Activated T-helper 2 cell treated with anti-CD3 and anti-CD28 coated beads, Interferon-gamma antibody, Interleukin-2, Interleukin-4, amounts not matched to agents 10 μg/mL and 5 μg/mL and 100 μg/mL, durations not matched to agents 14 hours and 24 hours and 36 hours (primary cell): ENCODE results near the gene SP140. TPM values are rescaled to one million over a fixed set of nuclear protein-coding genes. Genes with fewer than 3 reads are reported as not detected.
"Not testable (repeated sequence)": the region's sequence is repeated elsewhere in the genome, so short reads cannot be mapped to it uniquely, and the experiment has no call there.

Source experiments
- DNase-seq: peaks from one replicate; pipeline ENCODE4 v3.0.0; 2021; ENCODE audit warnings: low spot score
- H3K27ac Mint-ChIP-seq: one replicate; pipeline ENCODE4 v1.8.0; 2021; ENCODE audit warnings: mixed read lengths
- H3K27me3 Mint-ChIP-seq: one replicate; pipeline ENCODE4 v1.8.0; 2021; ENCODE audit warnings: low read depth, mixed read lengths
- H3K36me3 Mint-ChIP-seq: one replicate; pipeline ENCODE4 v1.8.0; 2021; ENCODE audit warnings: low read depth, mixed read lengths
- H3K4me1 Mint-ChIP-seq: one replicate; pipeline ENCODE4 v1.8.0; 2021; ENCODE audit warnings: low read depth, mixed read lengths
- H3K4me3 Mint-ChIP-seq: one replicate; pipeline ENCODE4 v1.8.0; 2021; ENCODE audit warnings: low read depth, mild to moderate bottlenecking, moderate library complexity, mixed read lengths
- H3K9me3 Mint-ChIP-seq: one replicate; pipeline ENCODE4 v1.8.0; 2021; ENCODE audit warnings: mixed read lengths
- intact Hi-C: fragments of 100-400 bp; cut with micrococcal nuclease; formaldehyde crosslinking; loops from one replicate; pipeline ENCODE4 v1.15.1; 2023
- total RNA-seq: library from RNA; stranded (reverse); gene quantifications from 2 replicates; pipeline ENCODE4 v1.2.3, GENCODE V29; 2022

Gene SP140
- total RNA-seq, 1 donor from 2014 or later = 317 TPM

DNA sequence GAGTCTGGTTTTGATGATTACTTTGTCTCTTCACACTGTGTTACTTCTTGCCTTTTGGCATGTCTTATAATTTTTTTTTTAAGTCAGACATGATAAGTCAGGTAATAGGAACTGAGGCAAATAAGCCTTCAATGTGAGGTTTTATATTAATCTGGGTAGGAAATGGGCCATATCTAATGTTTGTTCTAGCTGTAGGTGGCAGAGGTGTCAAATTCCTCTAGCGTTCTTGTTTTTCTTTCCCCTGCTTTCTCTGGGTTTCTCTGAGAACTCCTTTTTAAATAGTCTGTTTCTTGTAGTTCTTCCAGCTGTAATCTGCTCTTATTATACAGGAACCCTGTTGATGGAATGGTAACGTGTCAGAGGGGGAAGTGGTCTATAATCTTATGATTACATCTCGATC is 5.7 kb downstream of the SP140 start:
- peaks cover 88% of the 10 kb centered on the region for H3K36me3 Mint-ChIP-seq
- intact Hi-C loops = loop anchor here (5.0 kb wide), 5 partner anchors 36 to 409 kb away; partner anchors contain the start of gene SP100
- no peak for DNase-seq
- peak overlapping the region; percentile 91 for H3K4me3 Mint-ChIP-seq
- no peaks in the 10 kb centered on the region for H3K27me3 Mint-ChIP-seq
- H3K27ac Mint-ChIP-seq = peak overlapping the region; percentile 73
- H3K4me1 Mint-ChIP-seq = peaks cover 48% of the 10 kb centered on the region
- peaks cover 23% of the 10 kb centered on the region for H3K9me3 Mint-ChIP-seq

- intact Hi-C loops = loop anchor here (1.0 to 5.0 kb wide), 8 partner anchors 9 to 425 kb away; partner anchors contain the start of genes SP100 and SP140
- no peaks in the 10 kb centered on the region for H3K27me3 Mint-ChIP-seq
These were observed 8.7 kb downstream of the SP140 start for GRCh38 chr2:230234122-230234722.

GRCh38 chr2:230234845-230235244 is 9.3 kb downstream of the SP140 start:
- intact Hi-C loops = loop anchor here (1.0 to 5.0 kb wide), 9 partner anchors 10 to 424 kb away; partner anchors contain the start of genes SP100 and SP140
- no peaks in the 10 kb centered on the region for H3K27me3 Mint-ChIP-seq
- peaks cover 55% of the 10 kb centered on the region for H3K4me1 Mint-ChIP-seq
- H3K27ac Mint-ChIP-seq = peak overlapping the region; percentile 98
- no peak for DNase-seq
- peaks cover 85% of the 10 kb centered on the region for H3K36me3 Mint-ChIP-seq
- peaks cover 27% of the 10 kb centered on the region for H3K9me3 Mint-ChIP-seq
- peak overlapping the region; percentile 73 for H3K4me3 Mint-ChIP-seq

More at GRCh38 chr2:230234122-230234722, 8.7 kb downstream of the SP140 start:
- Mint-ChIP-seq H3K36me3 (peaks cover 91% of the 10 kb centered on the region), H3K9me3 (peaks cover 28% of the 10 kb centered on the region), H3K4me3 (peak overlapping the region; percentile 73), H3K4me1 (peaks cover 57% of the 10 kb centered on the region), H3K27ac (peak overlapping the region; percentile 98)
- DNase-seq = no peak

DNA sequence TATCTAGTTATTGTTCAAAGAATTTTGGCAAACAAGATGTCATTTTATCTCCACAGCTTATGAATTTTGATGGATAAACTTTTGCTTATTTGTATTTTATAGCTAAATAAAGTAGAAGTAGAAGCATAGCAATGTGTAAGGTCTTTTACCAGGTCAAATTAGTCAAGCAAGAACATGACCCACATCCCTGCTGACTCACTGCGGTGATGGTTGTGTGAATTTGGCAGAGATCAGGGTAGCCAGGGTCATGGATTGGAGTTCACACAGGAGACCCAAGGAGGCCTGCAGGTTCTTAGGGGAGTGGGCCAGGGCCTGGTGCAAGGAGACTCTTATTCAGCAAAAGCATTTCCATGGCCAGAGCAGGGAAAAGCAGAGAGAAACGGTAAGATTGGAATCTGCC is 18.7 kb downstream of the SP140 start:
- Mint-ChIP-seq H3K9me3 (peaks cover 8% of the 10 kb centered on the region), H3K27ac (no peak overlapping the region), H3K36me3 (no peaks in the 10 kb centered on the region), H3K27me3 (no peaks in the 10 kb centered on the region), H3K4me3 (no peak overlapping the region), H3K4me1 (peaks cover 12% of the 10 kb centered on the region)
- no peak for DNase-seq
- intact Hi-C loops = no loop called here

DNA sequence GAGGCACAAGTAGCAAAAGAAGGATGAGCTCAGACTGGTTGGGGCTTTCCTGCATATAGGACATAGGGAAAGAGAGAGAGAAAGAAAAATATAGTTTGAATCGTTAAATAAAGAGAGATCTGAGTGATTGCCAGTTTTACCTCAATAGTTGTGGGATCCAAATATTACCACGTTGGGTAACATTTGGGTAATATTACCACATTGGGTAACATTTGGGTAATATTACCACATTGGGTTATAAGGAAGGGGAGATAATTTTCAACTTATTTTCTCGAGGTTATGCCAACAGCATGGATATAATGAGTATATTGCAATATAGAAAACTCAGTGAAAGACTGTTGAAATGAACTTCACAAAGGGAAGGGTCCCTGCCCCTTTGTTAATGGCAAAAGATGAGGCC is 20.7 kb downstream of the SP140 start:
- intact Hi-C loops = no loop called here
- no peak overlapping the region for H3K27ac Mint-ChIP-seq
- DNase-seq = no peak
- no peaks in the 10 kb centered on the region for H3K27me3 Mint-ChIP-seq
- peaks cover 10% of the 10 kb centered on the region for H3K4me1 Mint-ChIP-seq
- H3K9me3 Mint-ChIP-seq = peaks cover 2% of the 10 kb centered on the region
- H3K36me3 Mint-ChIP-seq = no peaks in the 10 kb centered on the region
- H3K4me3 Mint-ChIP-seq = no peak overlapping the region

DNA sequence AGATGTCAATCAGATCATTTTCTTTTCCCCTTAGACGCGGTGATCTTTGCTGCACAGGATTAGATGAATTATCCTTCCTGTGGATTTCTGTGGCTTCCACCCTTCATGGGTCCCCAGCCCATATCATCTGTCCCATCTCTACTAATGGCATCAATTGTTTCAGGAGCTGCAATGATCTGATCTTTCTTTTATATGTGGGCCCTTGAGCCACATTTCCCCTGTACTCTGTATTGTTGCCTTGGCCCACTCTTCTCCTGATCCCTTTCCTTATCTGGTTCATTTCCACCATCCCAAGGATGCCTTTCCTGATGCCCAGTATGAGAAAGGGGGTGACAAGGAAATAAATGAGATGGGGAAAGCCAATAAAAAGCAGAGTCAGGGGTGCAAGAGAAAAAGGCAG is 24.7 kb downstream of the SP140 start:
- H3K4me3 Mint-ChIP-seq = no peak overlapping the region
- H3K9me3 Mint-ChIP-seq = no peaks in the 10 kb centered on the region
- no peak for DNase-seq
- intact Hi-C loops = loop anchor here (5.0 to 10.0 kb wide), 2 partner anchors 33 to 545 kb away; partner anchors contain the start of gene SP110
- H3K4me1 Mint-ChIP-seq = no peaks in the 10 kb centered on the region
- H3K27ac Mint-ChIP-seq = no peak overlapping the region
- no peaks in the 10 kb centered on the region for H3K36me3 Mint-ChIP-seq
- H3K27me3 Mint-ChIP-seq = no peaks in the 10 kb centered on the region

DNA sequence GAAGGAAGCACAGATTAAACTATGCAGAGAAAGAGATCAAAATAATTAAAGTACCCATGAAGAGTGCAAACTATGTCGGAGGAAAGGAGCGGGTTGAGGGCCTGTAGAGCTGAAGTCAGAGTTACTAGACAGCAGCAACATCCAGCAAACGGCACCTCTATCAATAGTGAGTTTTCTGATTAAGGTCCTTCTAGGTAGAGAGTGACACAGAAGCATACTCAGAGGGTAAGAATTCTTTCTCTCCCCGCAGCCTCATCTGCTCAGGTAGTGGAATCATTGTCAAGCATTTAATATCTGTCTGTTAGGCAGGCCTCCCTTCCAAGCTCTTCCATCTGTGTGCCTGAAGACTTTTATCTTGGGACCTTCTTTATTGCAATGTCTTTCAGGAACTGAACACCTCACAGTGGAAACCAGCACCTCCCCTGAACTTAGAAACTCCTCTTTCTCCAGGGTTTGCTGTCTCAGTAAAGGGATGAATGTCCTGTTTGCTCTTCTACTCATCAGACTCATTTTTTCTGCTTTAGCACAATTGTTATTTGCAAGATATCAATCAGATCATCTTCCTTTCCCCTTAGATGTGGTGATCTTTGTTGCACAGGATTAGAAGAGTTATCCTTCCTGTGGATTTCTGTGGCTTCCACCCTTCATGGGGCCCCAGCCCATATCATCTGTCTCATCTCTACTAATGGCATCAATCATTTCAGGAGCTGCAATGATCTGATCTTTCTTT is 28.8 kb downstream of the SP140 start:
- H3K27me3 Mint-ChIP-seq = no peaks in the 10 kb centered on the region
- peaks cover 32% of the 10 kb centered on the region for H3K36me3 Mint-ChIP-seq
- H3K4me1 Mint-ChIP-seq = peaks cover 17% of the 10 kb centered on the region
- no peak overlapping the region for H3K4me3 Mint-ChIP-seq
- intact Hi-C loops = loop anchor here (1.0 to 10.0 kb wide), 8 partner anchors 8 to 540 kb away; partner anchors contain the start of genes SP110 and SP140L
- peak; percentile 54 for DNase-seq
- H3K9me3 Mint-ChIP-seq = peaks cover 9% of the 10 kb centered on the region
- H3K27ac Mint-ChIP-seq = no peak overlapping the region

DNA sequence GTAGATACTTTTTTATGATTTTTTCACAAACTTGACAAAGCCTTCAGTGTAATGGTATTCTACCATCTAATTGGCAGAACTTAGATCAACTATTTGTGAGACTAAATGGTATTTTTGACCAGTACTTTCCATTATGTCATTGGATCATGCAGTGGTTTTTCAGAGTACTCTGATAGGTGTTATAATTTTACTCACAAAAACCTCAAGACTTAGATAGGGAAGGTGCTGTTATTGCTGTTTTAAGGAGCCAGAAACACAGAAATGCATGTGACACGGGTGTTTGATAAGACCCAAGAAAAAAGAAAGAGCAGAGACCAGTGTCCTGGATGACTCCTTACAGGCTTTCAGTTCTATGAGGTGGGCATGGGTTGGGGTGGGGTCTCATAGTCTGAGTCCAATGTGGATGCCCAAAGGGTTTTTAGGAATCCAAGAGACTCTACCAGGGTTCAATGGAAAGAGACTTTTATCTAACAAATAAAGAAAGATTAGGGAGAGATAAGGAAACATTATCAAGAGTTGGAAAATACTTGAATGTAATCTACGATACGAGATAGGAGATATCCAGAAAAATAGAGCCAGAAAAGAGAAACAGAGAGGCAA is 31.3 kb downstream of the SP140 start:
- peaks cover 38% of the 10 kb centered on the region for H3K4me1 Mint-ChIP-seq
- H3K27me3 Mint-ChIP-seq = no peaks in the 10 kb centered on the region
- peak overlapping the region; percentile 61 for H3K4me3 Mint-ChIP-seq
- peaks cover 56% of the 10 kb centered on the region for H3K36me3 Mint-ChIP-seq
- peaks cover 28% of the 10 kb centered on the region for H3K9me3 Mint-ChIP-seq
- peak overlapping the region; percentile 93 for H3K27ac Mint-ChIP-seq
- DNase-seq = peak; percentile 20
- intact Hi-C loops = loop anchor here (2.0 to 10.0 kb wide), 2 partner anchors 62 to 538 kb away; no protein-coding TSS in a partner anchor

GRCh38 chr2:230258483-230258882 is 32.9 kb downstream of the SP140 start:
- intact Hi-C loops = loop anchor here (10.0 kb wide), 1 partner anchor 536 kb away; no protein-coding TSS in a partner anchor
- Mint-ChIP-seq H3K27me3 (no peaks in the 10 kb centered on the region), H3K4me3 (no peak overlapping the region), H3K4me1 (peaks cover 54% of the 10 kb centered on the region), H3K36me3 (peaks cover 73% of the 10 kb centered on the region), H3K9me3 (peaks cover 32% of the 10 kb centered on the region), H3K27ac (no peak overlapping the region)
- DNase-seq = no peak

- H3K27ac Mint-ChIP-seq = peak overlapping the region; percentile 82
- H3K27me3 Mint-ChIP-seq = no peaks in the 10 kb centered on the region
- DNase-seq = no peak
- H3K9me3 Mint-ChIP-seq = peaks cover 24% of the 10 kb centered on the region
- intact Hi-C loops = loop anchor here (1.0 to 10.0 kb wide), 4 partner anchors 8 to 321 kb away; partner anchors contain the start of gene SP100
- peaks cover 74% of the 10 kb centered on the region for H3K4me1 Mint-ChIP-seq
- peaks cover 99% of the 10 kb centered on the region for H3K36me3 Mint-ChIP-seq
- peak overlapping the region; percentile 48 for H3K4me3 Mint-ChIP-seq
These were observed 36.7 kb downstream of the SP140 start for GRCh38 chr2:230262246-230262645.

GRCh38 chr2:230264945-230265344 is 39.4 kb downstream of the SP140 start:
- not testable (repeated sequence) for DNase-seq, H3K4me3 Mint-ChIP-seq, H3K27me3 Mint-ChIP-seq
- Mint-ChIP-seq H3K9me3 (peaks cover 27% of the 10 kb centered on the region), H3K4me1 (peaks cover 86% of the 10 kb centered on the region), H3K36me3 (peaks cover 97% of the 10 kb centered on the region), H3K27ac (peak overlapping the region; percentile 48)
- intact Hi-C loops = loop anchor here (5.0 to 10.0 kb wide), 3 partner anchors 33 to 347 kb away; partner anchors contain the start of gene SP100

- Mint-ChIP-seq H3K27me3 (no peaks in the 10 kb centered on the region), H3K27ac (peak overlapping the region; percentile 29), H3K4me3 (no peak overlapping the region), H3K4me1 (peaks cover 82% of the 10 kb centered on the region), H3K9me3 (peaks cover 25% of the 10 kb centered on the region), H3K36me3 (peaks cover 96% of the 10 kb centered on the region)
- intact Hi-C loops = loop anchor here (1.0 to 10.0 kb wide), 5 partner anchors 12 to 346 kb away; partner anchors contain the start of gene SP100
- DNase-seq = no peak
These were observed 41.1 kb downstream of the SP140 start for GRCh38 chr2:230266638-230267037.
